CD14-positive monocyte (primary cell): Measurements from ENCODE around the gene GLRB. TPM values are rescaled to one million over a fixed set of nuclear protein-coding genes. Genes with fewer than 3 reads are reported as not detected.

Experiments used
- DNase-seq, 3 donors: peaks; one replicate each; pipeline ENCODE4 v3.0.0-alpha.2; 2011 to 2022
- H2AFZ ChIP-seq: 2 replicates; pipeline ENCODE4 v1.6.0; 2012; ENCODE audit warnings: mild to moderate bottlenecking, low read depth, low read length, inconsistent platforms; ENCODE audit not compliant: insufficient read depth, poor library complexity, severe bottlenecking
- H3K27ac ChIP-seq, 2 donors: 1 replicate in 1 of 2; 2 replicates in 1 of 2; pipeline ENCODE4 v1.5.1; 2012 to 2013; ENCODE audit warnings: low read length in 2 of 2, control low read depth in 1 of 2, inconsistent platforms in 1 of 2, low read depth in 1 of 2, mild to moderate bottlenecking in 1 of 2
- H3K27me3 ChIP-seq, 2 donors: one replicate each; pipeline versions ENCODE4 v1.6.0 to v1.6.1; 2011 to 2013; ENCODE audit warnings: low read length in 2 of 2; ENCODE audit not compliant: control insufficient read depth in 2 of 2, insufficient read depth in 2 of 2
- H3K36me3 ChIP-seq, 2 donors: replicated peaks in 1 of 2; 1 replicate in 1 of 2; 2 replicates in 1 of 2; pipeline versions ENCODE4 v1.5.1 to v1.6.1; 2012 to 2013; ENCODE audit warnings: low read length in 2 of 2, control low read depth in 1 of 2, inconsistent platforms in 1 of 2, mild to moderate bottlenecking in 1 of 2; ENCODE audit not compliant: insufficient read depth in 2 of 2, control insufficient read depth in 1 of 2
- H3K4me1 ChIP-seq, 2 donors: 1 replicate in 1 of 2; 2 replicates in 1 of 2; pipeline versions ENCODE4 v1.5.1 to v1.6.1; 2012 to 2013; ENCODE audit warnings: low read length in 2 of 2, control low read depth in 1 of 2, inconsistent platforms in 1 of 2, mild to moderate bottlenecking in 1 of 2, moderate library complexity in 1 of 2; ENCODE audit not compliant: insufficient read depth in 2 of 2, control insufficient read depth in 1 of 2
- H3K4me2 ChIP-seq: replicated peaks from 2 replicates; pipeline ENCODE3; 2012; ENCODE audit warnings: low read length, moderate library complexity, mild to moderate bottlenecking; ENCODE audit not compliant: poor library complexity, severe bottlenecking; ENCODE audit errors: extremely low read depth
- H3K4me3 ChIP-seq, 3 experiments: fragments of 200-600 bp in 1 of 3; sonication (generic) in 1 of 3; replicated peaks in 1 of 3; 1 replicate in 2 of 3; 2 replicates in 1 of 3; pipeline ENCODE4 v1.5.1; 2011 to 2013; ENCODE audit warnings: low read length in 3 of 3, mild to moderate bottlenecking in 3 of 3, control low read depth in 2 of 3, low read depth in 2 of 3, inconsistent platforms in 1 of 3, moderate library complexity in 1 of 3
- H3K79me2 ChIP-seq: 2 replicates; pipeline ENCODE4 v1.6.0; 2012; ENCODE audit warnings: mild to moderate bottlenecking, control low read depth, inconsistent platforms, low read length, moderate library complexity; ENCODE audit not compliant: insufficient read depth
- H3K9ac ChIP-seq: 2 replicates; pipeline ENCODE4 v1.6.0; 2017; ENCODE audit warnings: low read length, mild to moderate bottlenecking; ENCODE audit not compliant: insufficient read depth, poor library complexity, severe bottlenecking
- H3K9me3 ChIP-seq, 2 donors: replicated peaks in 1 of 2; 1 replicate in 1 of 2; 2 replicates in 1 of 2; pipeline versions ENCODE4 v1.5.1 to v1.6.1; 2012 to 2013; ENCODE audit warnings: low read length in 2 of 2, control low read depth in 1 of 2; ENCODE audit not compliant: control insufficient read depth in 1 of 2, insufficient read depth in 1 of 2
- H4K20me1 ChIP-seq: 2 replicates; pipeline ENCODE4 v1.6.0; 2012; ENCODE audit warnings: mild to moderate bottlenecking, low read length, control low read depth, moderate library complexity; ENCODE audit not compliant: insufficient read depth
- H3K27ac Mint-ChIP-seq, 7 donors: one replicate each; pipeline ENCODE4 v1.8.0; 2020; ENCODE audit warnings: mild to moderate bottlenecking in 7 of 7, mixed read lengths in 7 of 7, moderate library complexity in 6 of 7, inconsistent platforms in 2 of 7
- H3K27me3 Mint-ChIP-seq, 3 donors: one replicate each; pipeline ENCODE4 v1.8.0; 2021 to 2022; ENCODE audit warnings: low read depth in 3 of 3, mild to moderate bottlenecking in 3 of 3, mixed read lengths in 3 of 3, moderate library complexity in 3 of 3, inconsistent platforms in 1 of 3
- H3K36me3 Mint-ChIP-seq, 2 donors: one replicate each; pipeline ENCODE4 v1.8.0; 2020; ENCODE audit warnings: mixed read lengths in 2 of 2, inconsistent platforms in 1 of 2, mild to moderate bottlenecking in 1 of 2
- H3K4me1 Mint-ChIP-seq: one replicate; pipeline ENCODE4 v1.8.0; 2020; ENCODE audit warnings: mild to moderate bottlenecking, mixed read lengths
- H3K4me3 Mint-ChIP-seq, 2 donors: one replicate each; pipeline ENCODE4 v1.8.0; 2020; ENCODE audit warnings: mild to moderate bottlenecking in 2 of 2, mixed read lengths in 2 of 2, moderate library complexity in 1 of 2
- H3K9me3 Mint-ChIP-seq, 7 donors: one replicate each; pipeline ENCODE4 v1.8.0; 2020 to 2022; ENCODE audit warnings: mixed read lengths in 7 of 7, mild to moderate bottlenecking in 6 of 7, moderate library complexity in 6 of 7, inconsistent platforms in 2 of 7
- CTCF ChIP-seq: fragments of 200-600 bp; IDR thresholded peaks from one replicate; pipeline ENCODE4 v1.8.0; 2022; ENCODE audit warnings: antibody characterized with exemption, mild to moderate bottlenecking
- WGBS: methylation state at CpG from one replicate; pipeline ENCODE4 v1.1.5; 2013; ENCODE audit warnings: missing lambda C conversion rate; ENCODE audit not compliant: insufficient coverage; 5-methylcytosine and 5-hydroxymethylcytosine counted together
- intact Hi-C, 2 donors: fragments of 100-400 bp; cut with micrococcal nuclease; formaldehyde crosslinking; loops; one replicate each; pipeline versions ENCODE4 v1.15.0 to v1.15.1; 2023
- polyA plus RNA-seq, 3 donors: library from polyadenylated mRNA; depleted of rRNA in 1 of 3; unstranded in 2 of 3; stranded (reverse) in 1 of 3; fragments of 300-500 nt in 2 of 3; fragments of >200 nt in 1 of 3; fragmentation: Illumina TruSeq in 2 of 3; gene quantifications; 1 replicate in 2 of 3; 2 replicates in 1 of 3; pipeline ENCODE4 v1.2.3, GENCODE V29; 2012 to 2021

The GLRB gene
- polyA plus RNA-seq, 3 donors, result not detected

- Mint-ChIP-seq H3K4me3 (no peak overlapping the region), H3K9me3 (peaks cover 0 to 5% (median 2%) of the 10 kb centered on the region in 7 donors), H3K27me3 (no peaks in the 10 kb centered on the region), H3K27ac (no peak overlapping the region), H3K36me3 (no peaks in the 10 kb centered on the region), H3K4me1 (no peaks in the 10 kb centered on the region)
- Histone ChIP-seq H3K79me2 (no peaks in the 10 kb centered on the region), H3K27me3 (no peaks in the 10 kb centered on the region), H3K27ac (no peak overlapping the region), H3K4me2 (no peak overlapping the region), H3K9ac (no peak overlapping the region), H3K36me3 (no peaks in the 10 kb centered on the region), H2AFZ (no peak overlapping the region), H4K20me1 (no peaks in the 10 kb centered on the region), H3K4me1 (no peaks in the 10 kb centered on the region), H3K9me3 (no peaks in the 10 kb centered on the region), H3K4me3 (no peak overlapping the region)
- TF ChIP-seq CTCF, result no peak
- intact Hi-C loops, result no loop called here
- WGBS, result no CpG with 5 or more reads among the region's 1 CpG
- DNase-seq, result no peak
Measured at GRCh38 chr4:157151711-157152110, 75.8 kb downstream of the GLRB start.

GRCh38 chr4:157165935-157166610 is 90.1 kb downstream of the GLRB start:
- Histone ChIP-seq H3K36me3 (no peaks in the 10 kb centered on the region), H2AFZ (no peak overlapping the region), H3K9ac (no peak overlapping the region), H3K79me2 (no peaks in the 10 kb centered on the region), H3K4me1 (no peaks in the 10 kb centered on the region), H3K27ac (no peak overlapping the region), H3K4me3 (no peak overlapping the region), H3K4me2 (no peak overlapping the region), H3K9me3 (peaks cover 0 to 7% of the 10 kb centered on the region in 2 donors), H3K27me3 (no peaks in the 10 kb centered on the region), H4K20me1 (no peaks in the 10 kb centered on the region)
- DNase-seq, result no peak
- no CpG with 5 or more reads among the region's 3 CpGs for WGBS
- no peaks in the 10 kb centered on the region for H3K36me3 Mint-ChIP-seq
- H3K27ac Mint-ChIP-seq, result no peak overlapping the region
- peaks cover 0 to 3% (median 2%) of the 10 kb centered on the region in 3 donors for H3K27me3 Mint-ChIP-seq
- H3K4me1 Mint-ChIP-seq, result no peaks in the 10 kb centered on the region
- intact Hi-C loops, result no loop called here
- peaks cover 0 to 13% (median 8%) of the 10 kb centered on the region in 7 donors for H3K9me3 Mint-ChIP-seq
- TF ChIP-seq CTCF, result no peak
- no peak overlapping the region for H3K4me3 Mint-ChIP-seq
